Measurements from ENCODE around the gene DPF3.

Gene DPF3

DNA sequence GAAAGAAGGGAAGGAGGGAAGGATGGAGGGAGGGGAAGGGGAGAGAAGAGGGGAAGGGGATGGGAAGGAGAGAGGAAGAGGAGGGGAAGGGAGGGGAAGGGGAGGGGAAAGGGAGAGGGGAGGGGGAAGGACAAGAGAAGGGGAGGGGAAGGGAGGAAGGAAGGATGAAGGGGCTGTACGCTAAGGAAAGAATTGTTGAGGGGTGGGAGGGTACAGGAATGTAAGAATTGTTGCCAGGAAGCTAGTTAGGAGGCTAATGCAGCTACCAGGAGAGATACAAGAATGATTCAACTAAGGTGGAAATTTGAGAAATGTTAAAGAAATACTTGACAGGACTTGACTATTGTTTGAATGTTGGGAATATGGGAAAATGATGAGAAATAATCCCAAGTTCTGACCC is 261.2 kb downstream of the DPF3 start:
- DNase-seq = no peak

DNA sequence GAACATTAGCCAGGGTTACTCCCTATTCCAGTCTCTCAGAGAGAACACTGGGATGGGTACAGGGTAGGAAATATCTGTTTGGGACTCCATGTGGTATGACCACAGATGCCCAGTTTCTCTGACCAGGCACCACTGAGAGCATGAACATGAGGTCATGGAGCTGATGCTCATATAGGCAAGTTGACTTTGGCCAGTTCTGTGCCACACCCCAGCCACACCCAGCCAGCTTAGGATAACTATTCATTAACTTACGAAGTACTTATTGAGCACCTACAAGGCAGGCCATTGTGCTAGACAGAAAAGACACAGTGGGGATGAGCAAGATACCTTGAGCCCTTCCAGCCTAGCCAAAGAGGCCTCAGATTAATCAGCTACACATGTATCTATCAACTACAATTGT is 262.5 kb downstream of the DPF3 start:
- DNase-seq = no peak

DNA sequence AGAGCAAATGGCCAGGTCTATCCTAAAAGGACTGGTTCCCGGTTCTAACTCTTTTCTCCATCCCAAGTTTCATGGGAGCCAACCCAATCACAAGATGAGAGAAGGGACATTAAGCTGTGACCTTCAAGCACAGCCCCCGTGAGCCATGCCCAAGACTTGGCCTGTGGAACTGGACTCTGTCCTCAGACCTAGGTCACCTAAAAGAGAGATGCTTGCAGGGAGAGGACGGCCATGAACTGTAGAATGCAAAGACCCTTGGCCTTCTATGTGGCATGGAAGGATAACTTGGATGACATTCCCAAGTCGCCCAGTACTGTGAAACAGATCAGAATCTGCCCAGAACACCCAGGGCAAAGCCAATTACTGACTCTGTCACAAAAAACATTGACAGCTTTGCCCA is 263.5 kb downstream of the DPF3 start:
- DNase-seq = no peak

DNA sequence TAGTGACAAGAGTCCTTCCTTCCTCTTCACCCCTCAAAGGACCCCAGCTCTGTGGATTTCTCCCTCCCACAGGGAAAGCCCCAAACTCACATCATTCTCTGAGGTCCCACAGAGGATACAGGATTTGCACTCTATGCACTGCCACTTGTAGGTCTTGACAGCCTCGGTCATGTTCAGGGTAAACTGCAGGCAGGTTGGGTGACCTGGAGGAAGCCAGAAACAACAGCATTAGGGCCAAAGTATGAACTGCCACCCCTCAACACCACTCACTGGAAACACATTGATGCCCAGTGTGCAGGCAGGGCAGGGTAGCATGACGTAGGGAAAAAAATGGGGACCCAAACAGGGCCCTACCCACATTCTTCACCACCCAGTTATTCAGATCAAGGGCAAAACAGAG is 264.4 kb downstream of the DPF3 start:
- DNase-seq = no peak

DNA sequence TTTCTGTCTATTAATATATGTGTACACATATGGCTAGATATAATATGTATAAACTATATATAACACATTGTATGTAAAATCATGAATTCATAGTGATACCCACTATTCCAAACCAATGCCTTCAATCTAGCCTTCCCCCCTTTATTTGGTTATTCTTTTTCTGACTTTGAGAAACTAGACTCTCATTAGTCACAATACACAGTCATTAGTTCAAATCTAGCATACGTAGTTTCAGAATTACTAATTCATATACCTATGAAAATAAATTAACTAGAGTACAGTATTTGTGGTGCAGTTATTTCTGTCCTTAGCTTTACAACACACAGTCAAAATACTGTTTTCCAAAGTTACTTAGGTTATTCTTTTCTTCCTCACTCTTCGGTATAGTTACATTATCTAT is 268.2 kb downstream of the DPF3 start:
- DNase-seq = no peak

DNA sequence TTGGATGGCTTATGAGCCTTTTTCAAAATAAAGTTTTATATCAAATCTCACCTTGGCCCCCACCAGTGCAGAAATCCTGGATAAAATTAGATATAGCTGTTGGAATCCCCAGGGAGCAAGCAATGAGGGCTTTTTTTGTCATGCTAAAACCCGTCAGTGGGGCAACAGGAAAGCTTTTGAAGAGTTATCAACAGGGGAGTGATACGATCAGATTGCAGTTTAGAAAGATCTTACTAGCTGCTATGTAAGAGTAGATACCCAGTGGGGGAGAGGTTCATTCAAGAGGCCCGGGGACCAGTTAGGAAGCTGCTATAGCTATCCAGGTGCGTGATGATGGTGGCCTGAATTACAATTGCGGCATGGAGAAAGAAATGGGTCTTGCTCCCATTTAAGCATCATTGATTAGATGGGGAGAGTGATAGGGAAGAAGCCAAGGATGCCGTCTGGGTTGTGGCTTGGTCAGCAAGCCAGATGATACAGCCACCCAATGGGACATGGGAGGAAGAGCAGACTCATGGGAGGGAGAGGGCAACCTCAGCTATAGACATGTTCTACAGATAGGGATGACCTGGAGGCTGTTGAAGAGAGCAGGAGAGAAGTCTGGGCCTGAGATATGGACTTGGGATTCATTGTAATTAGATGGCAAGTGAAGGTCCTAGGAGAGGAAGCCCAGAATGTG is 272.4 kb downstream of the DPF3 start:
- DNase-seq = no peak

DNA sequence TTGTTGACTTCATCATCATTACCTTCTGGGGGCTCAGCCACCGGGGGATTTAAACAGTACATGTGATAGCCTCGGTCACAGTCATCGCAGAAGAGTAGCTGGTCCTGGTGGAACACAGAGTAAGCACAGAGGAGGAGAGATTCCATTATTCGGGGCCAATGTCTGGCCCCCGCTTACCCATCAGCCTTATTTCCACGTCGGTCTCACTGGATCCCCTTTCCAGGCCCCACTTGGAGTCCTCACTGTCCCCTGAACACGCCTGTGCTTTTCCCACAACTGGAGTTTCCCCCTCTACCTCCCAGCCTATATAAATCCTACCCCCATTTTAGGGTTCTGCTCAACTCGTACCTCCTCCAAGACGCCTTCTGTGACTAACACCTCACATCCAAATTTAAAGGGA is 274.0 kb downstream of the DPF3 start:
- DNase-seq = no peak

DNA sequence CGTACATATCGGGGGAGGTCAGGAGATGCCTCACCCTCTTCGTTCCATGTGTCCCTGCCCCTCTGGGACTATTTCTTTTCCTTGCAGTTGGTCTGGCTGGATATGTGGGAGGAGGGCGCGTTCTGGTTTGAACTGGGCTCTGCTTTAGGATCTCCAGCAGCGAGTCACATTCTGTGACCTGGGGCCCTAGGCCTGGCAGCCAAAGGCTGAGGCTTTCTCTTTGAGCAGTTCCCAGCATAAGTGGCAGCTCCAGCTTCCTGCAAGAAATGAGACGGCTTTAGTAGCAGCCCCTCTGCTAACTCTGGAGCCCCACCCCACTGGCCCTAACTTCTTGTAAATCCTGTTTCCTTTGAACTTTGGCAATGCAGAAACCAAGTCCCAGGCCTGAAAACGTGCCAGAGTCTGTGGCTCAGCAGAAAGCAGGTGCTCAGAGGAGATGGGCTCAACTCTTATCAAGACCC is 274.8 kb downstream of the DPF3 start:
- no peak for DNase-seq

DNA sequence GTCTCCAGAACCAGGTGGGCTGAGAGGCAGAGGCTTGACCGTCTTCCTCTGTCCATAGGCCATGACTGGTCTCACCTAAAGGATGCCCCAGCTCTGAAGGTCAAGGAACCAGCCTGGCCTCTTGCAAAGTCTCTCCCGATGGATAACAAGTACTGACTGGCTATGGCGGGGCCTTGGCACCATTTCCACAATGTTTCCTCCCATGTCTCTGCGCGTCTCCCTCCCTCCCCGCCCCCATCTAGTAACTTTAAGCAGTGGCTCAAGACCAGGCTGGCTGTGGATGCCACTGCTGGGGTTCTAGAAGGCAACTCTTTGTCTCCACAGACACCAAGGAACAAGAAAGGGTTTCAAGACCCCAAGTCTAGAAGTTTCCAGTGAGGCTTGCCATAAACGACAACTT is 275.5 kb downstream of the DPF3 start:
- no peak for DNase-seq

DNA sequence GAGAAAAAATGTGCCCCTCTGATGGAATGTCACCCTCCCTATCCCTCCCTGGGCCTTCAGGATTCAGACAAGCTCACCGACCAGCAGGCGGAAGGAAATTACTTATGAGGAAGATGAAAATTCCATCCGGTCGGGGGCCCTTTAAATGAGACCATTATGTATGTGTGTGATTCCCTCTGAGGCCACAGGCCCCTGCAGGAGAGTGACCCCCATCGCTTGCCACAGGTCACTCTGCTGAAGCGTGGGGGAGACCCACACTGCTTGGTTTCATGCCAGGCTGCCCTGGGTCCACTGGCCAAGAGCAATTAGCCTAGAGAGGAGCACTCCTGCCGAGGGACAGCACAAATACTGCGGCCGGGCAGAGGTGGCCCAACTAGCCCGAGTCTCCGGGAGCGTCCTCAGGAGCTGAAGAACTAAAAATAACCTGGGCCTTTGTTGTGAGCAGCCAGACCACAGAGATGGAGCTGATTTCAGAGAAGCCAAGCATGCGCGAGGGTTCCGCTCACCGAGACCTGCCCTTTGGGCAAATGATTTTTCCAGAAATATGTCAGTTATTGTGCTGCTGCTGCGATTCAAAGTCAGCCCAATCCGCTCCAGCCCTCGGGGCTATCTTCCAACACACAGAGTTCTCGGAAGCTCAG is 276.4 kb downstream of the DPF3 start:
- DNase-seq = no peak

DNA sequence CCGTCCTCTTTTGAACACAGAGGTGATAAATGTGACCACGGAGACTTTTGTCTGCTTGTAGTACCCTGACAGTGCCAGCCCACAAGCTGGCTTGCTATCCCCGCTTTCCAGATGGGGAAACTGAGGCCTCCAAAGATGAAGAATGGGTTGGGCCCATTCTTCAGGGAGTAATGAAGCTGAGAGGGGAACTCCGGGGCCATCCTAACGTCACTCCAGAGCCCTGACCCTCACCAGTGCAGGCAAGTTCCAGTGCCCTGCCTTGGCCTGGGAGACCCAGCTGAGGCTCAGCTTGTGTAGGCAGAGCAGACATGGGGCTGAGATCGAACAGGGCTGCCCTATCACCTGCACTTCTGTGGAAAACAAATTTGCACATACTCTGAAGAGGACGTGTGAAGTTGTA is 277.1 kb downstream of the DPF3 start:
- DNase-seq = no peak

DNA sequence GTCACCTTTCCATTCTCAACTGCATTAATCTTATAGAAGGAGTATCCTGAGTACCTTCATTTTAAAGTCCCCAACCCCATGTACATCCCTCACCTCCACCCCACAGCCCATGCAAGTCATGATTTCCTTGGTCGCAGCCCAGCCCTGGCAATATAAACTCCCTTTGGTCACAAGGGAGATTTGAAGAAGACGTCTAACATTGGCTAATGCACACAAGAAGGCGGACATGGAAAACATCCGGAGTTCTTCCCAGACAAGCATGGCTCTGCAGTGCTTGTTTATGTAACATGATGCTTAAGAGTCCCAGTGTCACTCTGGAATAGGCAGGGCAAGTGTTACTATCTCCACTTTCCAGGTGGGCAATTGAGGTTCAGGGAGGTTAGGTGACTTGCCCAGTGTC is 277.6 kb downstream of the DPF3 start:
- DNase-seq = no peak

DNA sequence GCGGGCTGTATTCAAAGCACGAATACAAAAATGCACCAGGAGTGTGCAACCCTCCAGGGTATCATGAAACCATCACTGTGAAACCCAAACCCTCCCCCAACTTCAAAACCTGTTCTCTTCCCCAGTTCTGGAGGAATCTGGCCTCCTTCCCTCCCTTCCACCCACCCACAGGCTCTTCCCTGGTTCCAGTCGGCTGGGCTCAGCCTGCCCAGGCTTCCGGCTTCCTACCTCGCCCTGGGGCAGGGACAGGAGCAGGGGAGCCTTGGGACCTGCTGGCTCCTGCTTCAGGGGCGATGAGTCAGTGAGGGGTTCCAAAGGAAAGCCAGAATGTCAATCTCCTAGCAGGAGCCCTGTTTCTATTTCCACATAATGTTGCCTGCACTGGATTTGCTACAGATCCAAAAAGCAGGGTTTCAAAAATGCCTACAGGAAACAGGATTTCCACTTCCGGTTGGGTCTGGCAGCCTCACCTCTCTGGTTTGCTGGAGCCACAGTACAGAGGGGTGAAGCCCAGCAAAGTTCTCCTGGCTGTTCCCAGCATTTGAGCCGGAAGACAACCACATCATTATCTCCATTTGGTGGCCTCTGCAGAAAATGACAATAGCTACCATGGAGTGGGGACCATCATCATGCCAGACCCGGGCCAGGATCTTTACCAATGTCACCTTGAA is 278.3 kb downstream of the DPF3 start:
- DNase-seq = no peak

DNA sequence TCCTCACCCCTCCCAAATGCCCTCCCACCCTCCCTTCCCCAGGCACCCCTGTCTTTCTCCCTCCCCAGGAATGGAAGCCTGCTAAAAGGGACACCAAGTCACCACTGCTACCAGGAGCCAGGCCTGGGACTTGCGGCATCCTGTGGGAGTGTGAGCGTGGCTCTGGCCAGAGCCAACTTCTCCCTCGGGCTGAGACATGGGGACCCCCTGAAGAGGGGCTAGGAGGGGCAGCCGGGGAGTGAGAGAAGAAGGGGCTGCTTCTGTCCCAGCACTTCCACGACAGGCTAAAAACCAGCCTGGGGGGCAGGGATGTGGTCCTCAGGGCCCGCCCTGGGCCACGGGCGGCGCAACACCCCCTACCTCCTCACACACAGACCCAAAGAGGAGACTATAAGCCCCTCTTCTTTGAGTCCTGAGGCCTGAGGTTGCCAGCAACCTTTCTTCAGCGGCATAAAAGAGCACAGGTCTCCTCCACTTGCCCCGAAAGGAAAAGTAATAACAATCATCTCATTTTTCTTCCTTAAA is 278.9 kb downstream of the DPF3 start:
- no peak for DNase-seq

DNA sequence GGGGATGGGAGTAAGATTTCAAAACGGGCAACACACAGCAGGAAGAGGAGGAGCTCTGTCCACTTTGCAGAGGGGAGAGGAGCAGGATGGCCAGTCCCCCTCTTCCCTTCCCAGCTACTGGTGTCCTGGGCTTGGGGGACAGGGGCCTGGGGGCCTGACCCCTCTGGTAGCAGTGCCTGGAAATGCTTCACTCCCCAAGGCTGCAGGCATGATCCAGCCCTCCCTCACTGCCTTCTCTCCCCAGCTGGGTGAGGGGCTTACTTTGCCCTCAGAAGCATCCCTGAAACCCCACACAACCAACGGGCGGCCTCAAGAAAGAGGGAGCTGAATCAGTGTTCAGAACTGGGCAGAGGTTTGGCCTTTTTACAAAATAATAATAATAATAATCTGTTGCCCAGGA is 279.5 kb downstream of the DPF3 start:
- no peak for DNase-seq

DNA sequence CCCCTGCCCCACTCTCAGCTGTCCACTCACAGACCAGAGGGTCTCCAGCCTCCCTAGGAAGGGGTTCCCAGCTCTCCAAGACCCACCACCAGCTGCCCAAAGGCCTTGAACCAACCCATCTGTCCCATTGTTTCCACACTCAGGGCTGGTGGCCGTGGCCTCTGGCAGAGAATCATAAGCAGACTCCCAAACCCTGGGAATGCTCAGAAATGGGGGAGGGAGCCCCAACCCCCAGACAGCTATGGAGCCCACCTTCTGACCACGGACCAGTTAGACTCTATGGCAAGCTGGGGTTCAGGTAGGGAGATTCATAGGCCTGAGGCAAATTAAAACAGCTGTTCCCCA is 280.0 kb downstream of the DPF3 start:
- DNase-seq = no peak

DNA sequence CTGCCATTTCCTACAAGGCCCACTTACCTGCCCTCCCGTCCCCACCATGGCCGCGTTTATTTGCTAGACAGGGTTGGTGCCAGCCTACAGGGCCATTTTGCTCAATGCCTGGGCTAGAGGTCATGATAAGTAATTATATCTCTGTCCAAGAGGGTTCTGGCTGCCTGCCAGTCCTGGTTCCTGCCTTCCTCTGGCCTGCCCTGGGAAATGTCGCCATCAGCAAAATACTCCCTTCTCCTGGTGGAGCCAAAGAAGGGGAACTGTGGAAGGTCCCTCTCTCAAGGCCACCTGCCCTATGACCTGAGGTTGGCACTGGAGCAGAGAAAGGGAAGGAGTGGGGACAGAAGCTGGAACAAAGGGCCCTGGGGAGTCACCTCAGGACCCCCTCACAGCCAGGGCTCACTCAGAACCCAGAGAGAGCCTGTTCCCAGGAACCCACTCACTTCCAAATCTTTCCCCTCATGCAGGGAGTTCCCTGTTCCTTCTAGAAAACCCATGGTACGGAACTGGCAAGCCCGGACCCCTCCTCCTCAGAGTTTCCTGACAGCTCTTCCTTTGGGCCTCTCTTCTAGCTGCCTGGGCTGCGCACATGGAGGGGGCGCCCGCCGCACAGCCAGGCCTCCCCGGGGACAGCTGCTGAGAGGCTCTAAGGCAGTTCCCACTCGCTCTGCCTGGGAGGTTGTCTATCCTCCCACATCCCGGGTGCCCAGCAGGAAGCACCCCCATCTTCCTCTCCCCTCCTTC is 280.5 kb downstream of the DPF3 start:
- no peak for DNase-seq

DNA sequence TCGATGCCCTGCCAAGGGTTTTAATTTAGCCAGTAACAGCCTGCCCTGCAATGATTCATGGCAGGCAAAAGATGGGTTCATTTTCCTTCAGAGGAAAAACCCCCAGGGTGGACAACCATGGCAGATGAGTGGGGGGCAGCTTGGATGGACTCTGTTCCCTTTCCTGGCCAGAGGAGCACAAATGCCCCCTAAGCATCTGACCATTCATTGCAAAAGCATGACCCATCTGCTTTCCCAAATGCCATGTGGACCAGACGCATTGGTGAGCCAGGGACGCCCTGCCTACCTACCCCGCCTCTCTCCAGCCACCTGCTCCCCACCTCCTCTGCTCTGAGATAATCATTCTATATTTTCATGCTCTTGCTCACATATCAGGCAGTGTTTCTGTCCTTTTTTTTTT is 281.9 kb downstream of the DPF3 start:
- no peak for DNase-seq

DNA sequence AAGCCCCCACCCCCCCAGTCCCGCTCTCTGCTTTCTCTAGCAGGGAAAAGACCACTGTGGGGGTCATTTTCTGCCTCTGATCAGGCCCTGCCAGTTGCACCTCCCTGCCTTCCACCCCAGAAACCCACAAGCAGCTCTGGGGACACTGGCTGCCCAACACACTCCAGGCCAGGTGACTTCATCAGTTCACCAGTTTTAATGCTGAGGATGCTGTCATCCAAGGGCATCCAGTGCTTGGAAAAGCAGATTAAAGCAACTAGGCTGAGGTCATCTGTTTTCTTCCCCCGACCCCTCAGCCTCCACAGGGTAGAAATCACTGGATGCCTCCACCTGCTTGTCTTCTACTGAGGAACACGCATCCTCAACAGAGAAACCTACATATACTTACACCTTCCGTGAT is 282.4 kb downstream of the DPF3 start:
- DNase-seq = no peak

DNA sequence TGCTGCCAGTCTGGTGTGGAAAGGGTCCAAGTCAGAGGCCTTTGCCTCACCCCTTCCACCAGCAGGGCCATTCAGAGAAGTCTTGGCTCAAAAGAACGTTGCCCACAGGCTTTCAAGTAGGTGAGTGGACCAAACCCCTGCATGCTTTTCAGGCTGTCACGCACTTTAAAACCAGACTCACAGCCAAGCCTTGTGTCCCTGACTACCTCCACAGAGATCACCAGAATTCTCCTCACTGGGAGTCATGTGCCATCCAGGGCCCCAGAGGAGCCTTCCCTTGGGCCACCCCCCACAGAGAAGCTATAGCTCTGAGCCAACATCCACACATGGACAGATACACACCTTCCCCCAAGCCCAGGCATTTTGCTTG is 283.1 kb downstream of the DPF3 start:
- DNase-seq = no peak

DNA sequence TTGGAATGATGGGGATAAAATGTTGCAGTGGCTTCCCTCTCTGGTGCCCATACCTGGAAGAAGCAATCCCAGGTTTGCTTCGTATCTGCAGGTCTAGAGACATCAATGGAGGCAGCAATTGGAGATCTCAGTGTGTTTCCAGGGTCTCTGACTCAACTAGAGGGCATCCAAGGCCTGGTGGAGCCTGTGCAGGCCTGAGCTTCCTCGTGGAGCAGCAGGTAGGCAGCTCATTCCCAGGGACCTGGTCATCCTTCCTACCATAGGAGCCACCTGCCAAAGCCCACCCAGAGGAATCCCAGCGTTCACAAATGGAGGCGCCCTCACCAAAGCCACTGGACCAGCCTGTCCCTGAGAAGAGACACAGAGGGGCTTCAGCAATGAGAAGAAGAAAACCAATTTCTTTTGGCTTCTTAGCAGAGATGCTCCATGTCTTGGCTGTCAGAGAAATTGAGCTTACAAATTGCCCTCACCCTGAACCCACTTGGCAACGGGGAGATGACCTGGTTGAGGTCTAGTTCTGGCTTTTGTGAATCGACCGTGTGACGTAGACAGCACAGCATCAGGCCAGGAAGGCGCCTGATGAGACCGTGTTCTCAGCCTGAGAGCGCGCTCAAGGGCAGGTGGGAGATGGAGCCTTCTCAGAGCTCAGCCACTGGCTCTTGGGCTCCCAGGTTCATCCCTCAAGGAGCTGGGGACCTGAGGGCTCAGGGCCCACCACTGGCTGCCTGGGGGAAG is 283.6 kb downstream of the DPF3 start:
- DNase-seq = no peak

DNA sequence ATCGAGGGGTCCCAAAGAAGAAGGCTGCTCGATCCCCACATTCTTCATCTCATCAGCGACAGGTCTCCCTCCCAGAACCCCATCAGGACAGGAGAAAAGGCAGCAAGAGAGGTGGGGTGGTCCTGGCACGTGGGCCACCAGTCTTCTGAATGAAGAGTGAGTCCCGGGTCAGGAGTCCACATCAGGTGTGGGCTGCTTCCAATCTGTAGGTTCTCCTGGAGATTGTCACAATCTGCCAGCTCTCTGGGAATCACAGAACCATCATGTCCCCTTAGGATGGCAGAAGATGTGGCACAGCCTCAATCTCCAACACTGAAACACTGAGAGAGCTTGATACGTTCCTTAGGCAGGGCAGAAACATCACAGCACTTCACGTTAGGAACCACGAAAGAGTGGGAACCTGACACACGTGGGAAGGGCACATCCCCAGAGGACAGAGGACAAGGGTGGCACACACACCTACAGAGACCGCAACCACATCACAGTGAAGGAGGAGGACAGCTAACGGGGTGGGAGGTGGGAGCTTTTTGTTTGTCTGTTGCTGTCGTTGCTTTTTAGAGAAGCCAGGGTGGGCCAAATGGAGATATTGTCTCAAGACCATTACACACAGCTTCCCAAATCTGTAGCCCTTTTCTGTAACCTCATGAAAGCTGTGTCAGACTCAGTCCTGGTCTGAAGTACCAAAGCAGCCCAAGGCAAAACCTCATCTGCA is 284.5 kb downstream of the DPF3 start:
- DNase-seq = no peak

Measured in NCI-H1436 treated with DMSO at 0.1 percent for 48 hours (cell line).